GF-D8 (cell line): ENCODE results near the gene CEP97.

Source experiments
- DNase-seq: peaks from one replicate; lab custom pipeline; 2025; lab: John Stamatoyannopoulos, UW

CEP97 gene

GRCh38 chr3:101778385-101779046 is 54.1 kb downstream of the CEP97 start:
- DNase-seq, result no peak

GRCh38 chr3:101779047-101779821 is 54.8 kb downstream of the CEP97 start, which contains the start of gene NXPE3:
Gene NXPE3, plus strand, starts transcription at chr3:101779211. Its CDS starts 6,386 bp downstream, at chr3:101785597.
- peak; percentile 74 for DNase-seq

GRCh38 chr3:101779822-101780381 is 55.5 kb downstream of the CEP97 start:
- DNase-seq, result peak; percentile 41

- peak; percentile 11 for DNase-seq
These were observed 56.2 kb downstream of the CEP97 start for GRCh38 chr3:101780661-101781060.

GRCh38 chr3:101781166-101781565 is 56.8 kb downstream of the CEP97 start:
- DNase-seq, result no peak

- peak; percentile 92 for DNase-seq
These were observed 60.6 kb downstream of the CEP97 start for GRCh38 chr3:101784855-101785613.

GRCh38 chr3:101791778-101792177 is 67.4 kb downstream of the CEP97 start:
- DNase-seq, result no peak

GRCh38 chr3:101796077-101796680 is 71.8 kb downstream of the CEP97 start:
- no peak for DNase-seq

GRCh38 chr3:101801174-101801573 is 76.8 kb downstream of the CEP97 start:
- DNase-seq, result no peak

- no peak for DNase-seq
These were observed 77.8 kb downstream of the CEP97 start for GRCh38 chr3:101802179-101802578.

GRCh38 chr3:101803173-101803782 is 78.9 kb downstream of the CEP97 start:
- DNase-seq, result peak; percentile 30

- DNase-seq, result no peak
These were observed 79.5 kb downstream of the CEP97 start for GRCh38 chr3:101803939-101804338.

GRCh38 chr3:101806491-101806890 is 82.1 kb downstream of the CEP97 start:
- DNase-seq, result no peak

- no peak for DNase-seq
These were observed 83.5 kb downstream of the CEP97 start for GRCh38 chr3:101807888-101808287.

- DNase-seq, result peak; percentile 12
These were observed 85.0 kb downstream of the CEP97 start for GRCh38 chr3:101809178-101810021.

GRCh38 chr3:101810022-101810418 is 85.6 kb downstream of the CEP97 start:
- no peak for DNase-seq

GRCh38 chr3:101811875-101812274 is 87.5 kb downstream of the CEP97 start:
- no peak for DNase-seq

GRCh38 chr3:101812895-101813294 is 88.5 kb downstream of the CEP97 start:
- DNase-seq, result no peak

GRCh38 chr3:101813817-101814440 is 89.5 kb downstream of the CEP97 start:
- no peak for DNase-seq

GRCh38 chr3:101814835-101815234 is 90.4 kb downstream of the CEP97 start:
- no peak for DNase-seq
